ENCODE measurements around the gene ALK.

The ALK gene

GRCh38 chr2:29164091-29164846 is 757.1 kb downstream of the ALK start:
- TF ChIP-seq POLR2AphosphoS5 (IDR thresholded peaks at IDR 0.05; ENCODE audit: low read depth, low read length) (no peak), TAF1 (IDR thresholded peaks at IDR 0.05; ENCODE audit: borderline replicate concordance, insufficient read depth, low read length) (no peak), FOXP2 (optimal IDR thresholded peaks at IDR 0.05; ENCODE audit: borderline replicate concordance, extremely low read depth, extremely low read length, insufficient read depth) (no peak), SIN3A (IDR thresholded peaks at IDR 0.05; ENCODE audit: borderline replicate concordance, insufficient read depth, low read length) (no peak), REST (IDR thresholded peaks at IDR 0.05; ENCODE audit: insufficient read depth in 1 of 2, low read depth in 2 of 2, low read length in 2 of 2) (no peak)

DNA sequence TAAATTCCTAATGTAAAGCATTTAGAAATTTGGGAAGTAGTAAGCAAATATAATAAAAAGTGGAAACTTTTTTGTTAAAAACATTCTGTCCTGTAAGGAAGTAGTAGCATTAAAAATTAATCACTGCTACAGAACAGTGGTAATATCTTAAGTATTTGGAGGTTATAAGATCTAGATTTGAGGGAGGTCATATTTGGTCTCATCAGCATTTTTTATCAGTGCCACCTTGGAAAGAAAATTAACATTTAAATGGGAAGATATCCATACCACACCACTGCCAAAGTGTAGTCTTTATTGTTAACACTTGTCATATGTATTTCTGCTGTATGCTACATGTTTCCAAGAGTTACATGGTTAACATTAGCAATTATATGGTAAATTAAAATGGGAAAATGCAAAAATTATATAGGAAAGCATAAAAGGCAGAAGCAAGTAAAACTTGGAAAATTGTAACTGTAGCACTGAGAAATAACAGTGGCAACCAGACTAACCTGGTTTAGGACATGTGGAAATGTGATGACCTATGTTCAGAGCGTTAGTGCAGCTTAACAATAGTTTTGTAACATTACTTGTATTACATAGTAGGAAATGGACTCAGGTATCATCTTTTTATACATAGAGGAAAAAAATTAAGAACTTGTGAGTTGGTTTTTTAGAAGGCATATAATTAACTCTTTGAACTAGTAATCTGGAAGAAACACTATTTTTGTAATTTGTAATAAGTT is 759.0 kb downstream of the ALK start:
- TF ChIP-seq TAF1 (IDR thresholded peaks at IDR 0.05; ENCODE audit: borderline replicate concordance, insufficient read depth, low read length) (no peak), REST (IDR thresholded peaks at IDR 0.05; ENCODE audit: insufficient read depth in 1 of 2, low read depth in 2 of 2, low read length in 2 of 2) (no peak), SIN3A (IDR thresholded peaks at IDR 0.05; ENCODE audit: borderline replicate concordance, insufficient read depth, low read length) (no peak), POLR2AphosphoS5 (IDR thresholded peaks at IDR 0.05; ENCODE audit: low read depth, low read length) (no peak), FOXP2 (optimal IDR thresholded peaks at IDR 0.05; ENCODE audit: borderline replicate concordance, extremely low read depth, extremely low read length, insufficient read depth) (no peak)

DNA sequence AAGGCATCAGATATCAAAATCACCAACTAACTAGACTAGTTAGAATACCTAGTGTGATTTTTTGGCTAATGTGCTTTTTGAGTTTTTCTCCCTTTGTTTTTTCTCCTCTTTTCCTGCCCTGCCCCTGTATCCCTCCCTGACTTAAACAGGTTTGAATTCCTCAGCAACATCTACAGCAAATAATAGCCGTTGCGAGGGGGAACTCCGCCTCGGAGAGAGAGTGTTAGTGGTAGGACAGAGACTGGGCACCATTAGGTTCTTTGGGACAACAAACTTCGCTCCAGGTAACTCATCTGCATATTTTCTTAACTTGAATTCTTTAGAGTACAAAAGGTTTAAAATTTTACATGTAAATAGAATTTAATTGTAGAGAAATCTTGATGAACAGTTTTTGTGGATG is 761.2 kb downstream of the ALK start:
- no peak for TF ChIP-seq TAF1 (IDR thresholded peaks at IDR 0.05; ENCODE audit: borderline replicate concordance, insufficient read depth, low read length)
- no peak for TF ChIP-seq REST (IDR thresholded peaks at IDR 0.05; ENCODE audit: insufficient read depth in 1 of 2, low read depth in 2 of 2, low read length in 2 of 2)
- TF ChIP-seq FOXP2 (optimal IDR thresholded peaks at IDR 0.05; ENCODE audit: borderline replicate concordance, extremely low read depth, extremely low read length, insufficient read depth) = no peak
- no peak for TF ChIP-seq SIN3A (IDR thresholded peaks at IDR 0.05; ENCODE audit: borderline replicate concordance, insufficient read depth, low read length)
- no peak for TF ChIP-seq POLR2AphosphoS5 (IDR thresholded peaks at IDR 0.05; ENCODE audit: low read depth, low read length)

DNA sequence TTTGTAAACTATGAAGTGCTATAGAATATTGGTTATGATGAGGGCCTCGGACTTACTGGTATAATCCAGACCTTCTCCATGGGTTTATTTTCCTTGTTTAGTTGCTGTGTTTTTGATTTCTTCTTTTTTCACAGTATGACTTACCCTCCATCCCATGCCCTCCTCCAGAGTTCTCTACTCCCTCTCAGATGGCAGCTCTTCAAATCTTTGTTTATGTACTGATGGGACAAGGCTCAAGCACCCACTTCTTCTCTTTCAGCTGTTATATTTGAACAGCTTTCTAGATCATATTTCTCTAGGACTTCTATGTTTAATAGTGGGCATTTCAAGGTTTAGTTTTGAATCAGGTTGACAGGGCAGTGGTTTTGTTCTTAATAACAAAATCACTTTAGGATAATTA is 762.3 kb downstream of the ALK start:
- TF ChIP-seq SIN3A (IDR thresholded peaks at IDR 0.05; ENCODE audit: borderline replicate concordance, insufficient read depth, low read length) (no peak), TAF1 (IDR thresholded peaks at IDR 0.05; ENCODE audit: borderline replicate concordance, insufficient read depth, low read length) (no peak), POLR2AphosphoS5 (IDR thresholded peaks at IDR 0.05; ENCODE audit: low read depth, low read length) (no peak), FOXP2 (optimal IDR thresholded peaks at IDR 0.05; ENCODE audit: borderline replicate concordance, extremely low read depth, extremely low read length, insufficient read depth) (no peak), REST (IDR thresholded peaks at IDR 0.05; ENCODE audit: insufficient read depth in 1 of 2, low read depth in 2 of 2, low read length in 2 of 2) (no peak)
